Heart left ventricle (tissue), 13 donors: ENCODE data around the gene ADARB1.

Source experiments
- CTCF ChIP-seq, 12 donors: fragments of 200-600 bp; sonication (generic) in 4 of 12; IDR thresholded peaks; one replicate each; pipeline versions ENCODE4 v1.5.0 to v1.8.0; 2018 to 2022; ENCODE audit warnings: antibody characterized with exemption in 12 of 12, mild to moderate bottlenecking in 5 of 12
- POLR2A ChIP-seq, 2 donors: fragments of 450-650 bp; IDR thresholded peaks; one replicate each; pipeline ENCODE4 v1.6.1; 2017; ENCODE audit warnings: antibody characterized with exemption in 2 of 2, mild to moderate bottlenecking in 2 of 2, moderate library complexity in 2 of 2
- donor health status: ischemic (EF 13 %, LVEDD 7.1; RV severe dilation, severe dysfunction).
- donor health status: DM: no; HTN: yes; CAD: no.
- donor health status: DM: no; HTN: no; CAD: no.
- donor health status: ischemic (EF 25% LVEDD 6.9; RV normal size, moderate dysfunction).
- donor health status: ischemic (EF 25% LVEDD 5.7; RV mildly dilated, moderate dysfunction).
- donor health status: ischemic (EF 35%, LVEDD 5.7; RV mildly dilated, moderate dysfunction).
- donor health status: nonischemic (EF 11% LVEDD 7.7; RV severe dilation, severe dysfunction).
- donor health status: DM: yes; HTN: yes; CAD: no.
- donor health status: PGD.
- donor health status: ischemic (EF 29% LVEDD 5.4; RV normal size, mild dysfunction).
- donor health status: nonischemic (EF 23%, LVEDD 6.1; RV moderate dilation, normal function).

- TF ChIP-seq CTCF (IDR thresholded peaks at IDR 0.05) (no peak), POLR2A (IDR thresholded peaks at IDR 0.05) (no peak)
These were observed 113.3 kb downstream of the ADARB1 start for GRCh38 chr21:45187646-45188045.
